Activated CD4-positive, alpha-beta T cell treated with anti-CD3 and anti-CD28 coated beads for 1 hour (primary cell): ENCODE data around the gene CATSPERZ.
A peak's percentile ranks its signal among the peaks of the same experiment; 100 is the strongest.
"Not testable (repeated sequence)": the region's sequence is repeated elsewhere in the genome, so short reads cannot be mapped to it uniquely, and the experiment has no call there.

Source experiments
- DNase-seq: peaks from one replicate; pipeline ENCODE4 v3.0.0-alpha.2; 2020

The CATSPERZ gene

GRCh38 chr11:64321026-64321425 is 20.9 kb downstream of the CATSPERZ start:
- DNase-seq = no peak

- DNase-seq = no peak
Observed at GRCh38 chr11:64321533-64321932, 21.4 kb downstream of the CATSPERZ start.

- DNase-seq = no peak
Observed at GRCh38 chr11:64322925-64323260, 22.7 kb downstream of the CATSPERZ start.

GRCh38 chr11:64323373-64323772 is 23.2 kb downstream of the CATSPERZ start:
- DNase-seq = no peak

- not testable (repeated sequence) for DNase-seq
Observed at GRCh38 chr11:64323984-64324383, 23.8 kb downstream of the CATSPERZ start.

GRCh38 chr11:64324692-64325469 is 24.7 kb downstream of the CATSPERZ start:
- no peak for DNase-seq

- no peak for DNase-seq
Observed at GRCh38 chr11:64327375-64327774, 27.2 kb downstream of the CATSPERZ start.

- no peak for DNase-seq
Observed at GRCh38 chr11:64327993-64328392, 27.8 kb downstream of the CATSPERZ start.

GRCh38 chr11:64330888-64331287 is 30.7 kb downstream of the CATSPERZ start:
- no peak for DNase-seq

- peak; percentile 43 for DNase-seq
Observed at GRCh38 chr11:64331569-64332371, 31.6 kb downstream of the CATSPERZ start.

- DNase-seq = no peak
Observed at GRCh38 chr11:64333556-64333955, 33.4 kb downstream of the CATSPERZ start.

- no peak for DNase-seq
Observed at GRCh38 chr11:64334764-64335735, 34.9 kb downstream of the CATSPERZ start.

- DNase-seq = no peak
Observed at GRCh38 chr11:64337538-64338249, 37.5 kb downstream of the CATSPERZ start.

- no peak for DNase-seq
Observed at GRCh38 chr11:64338716-64339115, 38.6 kb downstream of the CATSPERZ start.

GRCh38 chr11:64339286-64339685 is 39.1 kb downstream of the CATSPERZ start:
- DNase-seq = no peak

GRCh38 chr11:64339754-64340408 is 39.7 kb downstream of the CATSPERZ start, which contains the start of gene CCDC88B:
Gene CCDC88B (plus strand): TSS chr11:64340204. CDS start chr11:64340267, 63 bp downstream.
- DNase-seq = peak; percentile 75

GRCh38 chr11:64340671-64341335 is 40.6 kb downstream of the CATSPERZ start:
- DNase-seq = peak; percentile 64

- no peak for DNase-seq
Observed at GRCh38 chr11:64341429-64341828, 41.3 kb downstream of the CATSPERZ start.

- DNase-seq = peak; percentile 81
Observed at GRCh38 chr11:64341851-64342791, 42.0 kb downstream of the CATSPERZ start.
